Measurements from ENCODE around the gene BMPER. TPM values are rescaled to one million over a fixed set of nuclear protein-coding genes. Genes with fewer than 3 reads are reported as not detected.

The BMPER gene
- total and polyA plus RNA-seq, 3 experiments from 2014 or later = not detected

GRCh38 chr7:34036972-34037792 lies 131.8 kb downstream of the BMPER start:
- H3K4me1 ChIP-seq (ENCODE audit: insufficient read depth, low read length) = no peaks in the 10 kb centered on the region
- Mint-ChIP-seq H3K4me1 (no peaks in the 10 kb centered on the region), H3K4me3 (no peak overlapping the region), H3K9me3 (peaks cover 0 to 11% (median 0%) of the 10 kb centered on the region in 5 donors), H3K27ac (no peak overlapping the region), H3K36me3 (no peaks in the 10 kb centered on the region), H3K27me3 (peaks cover 2 to 4% of the 10 kb centered on the region in 2 donors)
- CTCF ChIA-PET = no interaction called here
- no peak overlapping the region for H3K27ac ChIP-seq (ENCODE audit: low read depth, low read length)
- DNase-seq = no peak
- POLR2A ChIA-PET = no interaction called here
- H3K4me3 ChIP-seq (ENCODE audit: low read length) = no peak overlapping the region
- no peaks in the 10 kb centered on the region for H3K36me3 ChIP-seq (ENCODE audit: insufficient read depth, low read length)
- H3K9me3 ChIP-seq (ENCODE audit: low read length) = no peaks in the 10 kb centered on the region
- H3K27me3 ChIP-seq (ENCODE audit: insufficient read depth, low read length, poor library complexity, severe bottlenecking) = no peaks in the 10 kb centered on the region

- H3K27me3 ChIP-seq (ENCODE audit: insufficient read depth, low read length, poor library complexity, severe bottlenecking) = no peaks in the 10 kb centered on the region
- Mint-ChIP-seq H3K27ac (no peak overlapping the region), H3K4me3 (no peak overlapping the region), H3K27me3 (peaks cover 0 to 4% of the 10 kb centered on the region in 2 donors), H3K9me3 (peaks cover 0 to 13% (median 0%) of the 10 kb centered on the region in 5 donors), H3K36me3 (no peaks in the 10 kb centered on the region), H3K4me1 (no peaks in the 10 kb centered on the region)
- no peak overlapping the region for H3K27ac ChIP-seq (ENCODE audit: low read depth, low read length)
- DNase-seq = no peak
- ChIA-PET POLR2A (no interaction called here), CTCF (no interaction called here)
- no peaks in the 10 kb centered on the region for H3K4me1 ChIP-seq (ENCODE audit: insufficient read depth, low read length)
- H3K36me3 ChIP-seq (ENCODE audit: insufficient read depth, low read length) = no peaks in the 10 kb centered on the region
- no peak overlapping the region for H3K4me3 ChIP-seq (ENCODE audit: low read length)
- H3K9me3 ChIP-seq (ENCODE audit: low read length) = no peaks in the 10 kb centered on the region
Observed at GRCh38 chr7:34038816-34039470, 133.6 kb downstream of the BMPER start.

- H3K27me3 Mint-ChIP-seq = peaks cover 0 to 3% of the 10 kb centered on the region in 2 donors
- ChIA-PET POLR2A (no interaction called here), CTCF (no interaction called here)
- H3K4me3 ChIP-seq (ENCODE audit: low read length) = no peak overlapping the region
- no peaks in the 10 kb centered on the region for H3K4me1 Mint-ChIP-seq
- DNase-seq = no peak
- peaks cover 0 to 8% (median 0%) of the 10 kb centered on the region in 5 donors for H3K9me3 Mint-ChIP-seq
- no peaks in the 10 kb centered on the region for H3K4me1 ChIP-seq (ENCODE audit: insufficient read depth, low read length)
- H3K27me3 ChIP-seq (ENCODE audit: insufficient read depth, low read length, poor library complexity, severe bottlenecking) = no peaks in the 10 kb centered on the region
- H3K36me3 ChIP-seq (ENCODE audit: insufficient read depth, low read length) = no peaks in the 10 kb centered on the region
- no peaks in the 10 kb centered on the region for H3K36me3 Mint-ChIP-seq
- H3K9me3 ChIP-seq (ENCODE audit: low read length) = no peaks in the 10 kb centered on the region
- H3K27ac Mint-ChIP-seq = no peak overlapping the region
- H3K27ac ChIP-seq (ENCODE audit: low read depth, low read length) = no peak overlapping the region
- H3K4me3 Mint-ChIP-seq = no peak overlapping the region
Observed at GRCh38 chr7:34041707-34042106, 136.4 kb downstream of the BMPER start.

GRCh38 chr7:34042406-34042805 lies 137.1 kb downstream of the BMPER start:
- ChIA-PET POLR2A (no interaction called here), CTCF (no interaction called here)
- no peaks in the 10 kb centered on the region for H3K27me3 ChIP-seq (ENCODE audit: insufficient read depth, low read length, poor library complexity, severe bottlenecking)
- H3K4me3 Mint-ChIP-seq = no peak overlapping the region
- no peaks in the 10 kb centered on the region for H3K4me1 Mint-ChIP-seq
- H3K4me1 ChIP-seq (ENCODE audit: insufficient read depth, low read length) = no peaks in the 10 kb centered on the region
- H3K36me3 ChIP-seq (ENCODE audit: insufficient read depth, low read length) = no peaks in the 10 kb centered on the region
- H3K27me3 Mint-ChIP-seq = no peaks in the 10 kb centered on the region
- H3K27ac Mint-ChIP-seq = no peak overlapping the region
- H3K9me3 Mint-ChIP-seq = peaks cover 0 to 7% (median 0%) of the 10 kb centered on the region in 5 donors
- no peak for DNase-seq
- H3K9me3 ChIP-seq (ENCODE audit: low read length) = no peaks in the 10 kb centered on the region
- no peak overlapping the region for H3K27ac ChIP-seq (ENCODE audit: low read depth, low read length)
- H3K36me3 Mint-ChIP-seq = no peaks in the 10 kb centered on the region
- H3K4me3 ChIP-seq (ENCODE audit: low read length) = no peak overlapping the region

- H3K4me3 ChIP-seq (ENCODE audit: low read length) = no peak overlapping the region
- CTCF ChIA-PET = no interaction called here
- no peaks in the 10 kb centered on the region for H3K9me3 ChIP-seq (ENCODE audit: low read length)
- H3K4me1 ChIP-seq (ENCODE audit: insufficient read depth, low read length) = no peaks in the 10 kb centered on the region
- Mint-ChIP-seq H3K9me3 (peaks cover 0 to 7% (median 0%) of the 10 kb centered on the region in 5 donors), H3K27me3 (no peaks in the 10 kb centered on the region), H3K36me3 (no peaks in the 10 kb centered on the region), H3K4me3 (no peak overlapping the region), H3K4me1 (no peaks in the 10 kb centered on the region), H3K27ac (no peak overlapping the region)
- no peaks in the 10 kb centered on the region for H3K36me3 ChIP-seq (ENCODE audit: insufficient read depth, low read length)
- no peaks in the 10 kb centered on the region for H3K27me3 ChIP-seq (ENCODE audit: insufficient read depth, low read length, poor library complexity, severe bottlenecking)
- no peak for DNase-seq
- POLR2A ChIA-PET = no interaction called here
- H3K27ac ChIP-seq (ENCODE audit: low read depth, low read length) = no peak overlapping the region
Observed at GRCh38 chr7:34043461-34044305, 138.3 kb downstream of the BMPER start.

GRCh38 chr7:34044306-34044643 lies 138.9 kb downstream of the BMPER start:
- no peaks in the 10 kb centered on the region for H3K36me3 Mint-ChIP-seq
- H3K4me3 Mint-ChIP-seq = no peak overlapping the region
- no peak for DNase-seq
- ChIA-PET CTCF (no interaction called here), POLR2A (no interaction called here)
- Histone ChIP-seq H3K27ac (ENCODE audit: low read depth, low read length) (no peak overlapping the region), H3K4me3 (ENCODE audit: low read length) (no peak overlapping the region), H3K4me1 (ENCODE audit: insufficient read depth, low read length) (no peaks in the 10 kb centered on the region), H3K27me3 (ENCODE audit: insufficient read depth, low read length, poor library complexity, severe bottlenecking) (no peaks in the 10 kb centered on the region), H3K9me3 (ENCODE audit: low read length) (no peaks in the 10 kb centered on the region), H3K36me3 (ENCODE audit: insufficient read depth, low read length) (no peaks in the 10 kb centered on the region)
- no peaks in the 10 kb centered on the region for H3K4me1 Mint-ChIP-seq
- peaks cover 0 to 7% (median 0%) of the 10 kb centered on the region in 5 donors for H3K9me3 Mint-ChIP-seq
- H3K27ac Mint-ChIP-seq = no peak overlapping the region
- H3K27me3 Mint-ChIP-seq = no peaks in the 10 kb centered on the region

GRCh38 chr7:34044734-34045353 lies 139.5 kb downstream of the BMPER start:
- Histone ChIP-seq H3K4me1 (ENCODE audit: insufficient read depth, low read length) (no peaks in the 10 kb centered on the region), H3K4me3 (ENCODE audit: low read length) (no peak overlapping the region), H3K9me3 (ENCODE audit: low read length) (no peaks in the 10 kb centered on the region), H3K36me3 (ENCODE audit: insufficient read depth, low read length) (no peaks in the 10 kb centered on the region), H3K27me3 (ENCODE audit: insufficient read depth, low read length, poor library complexity, severe bottlenecking) (no peaks in the 10 kb centered on the region), H3K27ac (ENCODE audit: low read depth, low read length) (no peak overlapping the region)
- peaks cover 0 to 7% (median 0%) of the 10 kb centered on the region in 5 donors for H3K9me3 Mint-ChIP-seq
- POLR2A ChIA-PET = no interaction called here
- CTCF ChIA-PET = no interaction called here
- no peaks in the 10 kb centered on the region for H3K27me3 Mint-ChIP-seq
- no peaks in the 10 kb centered on the region for H3K4me1 Mint-ChIP-seq
- H3K4me3 Mint-ChIP-seq = no peak overlapping the region
- H3K36me3 Mint-ChIP-seq = no peaks in the 10 kb centered on the region
- no peak overlapping the region for H3K27ac Mint-ChIP-seq
- DNase-seq = no peak

- H3K4me3 ChIP-seq (ENCODE audit: low read length) = no peak overlapping the region
- Mint-ChIP-seq H3K4me1 (no peaks in the 10 kb centered on the region), H3K4me3 (no peak overlapping the region), H3K36me3 (no peaks in the 10 kb centered on the region), H3K9me3 (peaks cover 0 to 3% (median 0%) of the 10 kb centered on the region in 5 donors), H3K27ac (no peak overlapping the region), H3K27me3 (no peaks in the 10 kb centered on the region)
- no peaks in the 10 kb centered on the region for H3K27me3 ChIP-seq (ENCODE audit: insufficient read depth, low read length, poor library complexity, severe bottlenecking)
- H3K4me1 ChIP-seq (ENCODE audit: insufficient read depth, low read length) = no peaks in the 10 kb centered on the region
- DNase-seq = no peak
- H3K27ac ChIP-seq (ENCODE audit: low read depth, low read length) = no peak overlapping the region
- no peaks in the 10 kb centered on the region for H3K36me3 ChIP-seq (ENCODE audit: insufficient read depth, low read length)
- ChIA-PET CTCF (no interaction called here), POLR2A (no interaction called here)
- H3K9me3 ChIP-seq (ENCODE audit: low read length) = no peaks in the 10 kb centered on the region
Observed at GRCh38 chr7:34048445-34048844, 143.1 kb downstream of the BMPER start.
